Measurements from ENCODE around the gene CSMD2.
A peak's percentile ranks its signal among the peaks of the same experiment; 100 is the strongest.
"Not testable (repeated sequence)": the region's sequence is repeated elsewhere in the genome, so short reads cannot be mapped to it uniquely, and the experiment has no call there.

CSMD2 gene

DNA sequence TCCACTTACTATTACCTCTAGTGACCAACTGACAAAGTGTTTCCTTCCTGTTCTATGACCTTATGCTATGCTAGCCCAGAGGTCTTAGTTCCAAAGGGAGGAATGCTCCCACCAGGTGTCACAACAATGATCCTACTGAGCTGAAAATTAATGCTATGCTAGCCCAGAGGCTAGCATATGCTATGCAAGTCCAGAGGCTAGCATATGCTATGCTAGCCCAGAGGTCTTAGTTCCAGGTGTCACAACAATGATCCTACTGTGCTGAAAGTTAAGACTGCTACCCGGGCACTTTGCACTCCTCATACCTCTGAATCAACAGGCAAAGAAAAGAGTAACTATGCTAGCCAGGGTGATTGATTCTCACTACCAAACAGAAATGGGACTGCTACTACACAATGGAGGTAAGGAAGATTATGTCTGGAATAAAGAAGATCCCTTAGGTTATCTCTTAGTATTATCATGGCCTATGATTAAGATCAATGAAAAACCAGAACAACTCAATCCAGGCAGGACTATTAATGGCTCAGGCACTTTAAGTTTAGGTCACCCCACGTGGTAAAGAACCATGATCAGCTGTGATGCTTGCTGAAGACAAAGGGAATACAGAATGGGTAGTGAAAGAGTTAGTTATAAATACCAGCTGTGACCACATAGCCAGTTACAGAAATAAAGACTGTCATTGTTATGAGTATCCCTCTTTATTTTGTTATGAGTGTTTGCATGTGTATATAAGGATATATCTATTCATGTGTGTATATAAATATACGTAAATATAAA is 114.1 kb downstream of the CSMD2 start:
- DNase-seq: no peak

DNA sequence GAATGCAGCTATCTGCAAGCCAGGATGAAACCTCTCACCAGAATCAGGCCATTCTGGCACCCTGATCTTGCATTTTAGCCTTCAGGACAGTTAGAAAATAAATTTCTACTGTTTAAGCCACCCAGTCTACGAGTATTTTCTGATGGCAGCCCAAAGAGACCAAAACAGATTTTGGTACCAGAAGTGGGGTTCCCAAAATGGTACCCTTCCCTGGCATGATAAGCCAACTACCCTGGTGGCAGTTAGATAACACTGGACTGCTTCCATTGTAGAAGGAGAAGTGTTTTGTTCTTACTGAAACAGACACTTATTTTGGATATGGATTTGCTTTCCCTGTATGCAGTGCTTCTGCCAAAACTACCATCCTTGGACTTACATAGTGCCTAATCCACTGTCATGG is 115.0 kb downstream of the CSMD2 start:
- DNase-seq: no peak

DNA sequence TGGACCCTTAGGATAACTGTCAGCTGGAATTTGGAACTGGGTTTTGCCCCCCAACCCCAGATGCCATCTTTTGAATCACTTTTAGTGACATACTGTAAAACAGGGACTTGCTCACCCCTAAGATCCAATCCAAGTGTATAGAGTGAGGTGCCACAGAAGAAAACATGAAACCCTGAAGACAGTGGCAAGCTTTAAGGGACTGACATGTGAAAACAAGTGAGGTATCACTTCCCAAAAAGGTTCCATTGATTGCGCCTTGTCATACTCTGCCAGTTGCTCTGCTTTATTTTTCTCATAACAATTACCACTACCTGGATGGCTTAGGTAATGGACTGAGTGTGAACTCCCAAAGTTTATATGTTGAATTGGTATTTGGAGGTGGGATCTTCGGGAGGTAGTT is 115.6 kb downstream of the CSMD2 start:
- no peak for DNase-seq

DNA sequence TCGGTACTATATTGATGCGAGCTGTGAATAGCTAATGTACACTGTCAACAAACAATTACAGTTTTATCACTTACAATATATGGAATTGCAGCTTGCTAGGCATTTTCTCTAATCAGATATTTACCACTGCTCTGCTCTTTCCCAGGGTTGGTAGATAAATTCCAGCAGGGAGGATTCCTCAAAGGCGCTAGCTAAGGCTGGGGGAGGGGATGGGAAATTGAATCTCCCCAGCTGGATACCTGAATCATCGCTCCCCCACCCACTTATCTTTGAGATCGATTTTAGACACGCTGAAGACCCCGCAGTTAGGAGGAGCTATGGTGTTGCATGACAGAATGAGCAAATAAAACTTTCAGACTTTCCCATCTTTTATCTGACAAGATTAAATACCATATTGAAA is 127.2 kb downstream of the CSMD2 start:
- DNase-seq: no peak

DNA sequence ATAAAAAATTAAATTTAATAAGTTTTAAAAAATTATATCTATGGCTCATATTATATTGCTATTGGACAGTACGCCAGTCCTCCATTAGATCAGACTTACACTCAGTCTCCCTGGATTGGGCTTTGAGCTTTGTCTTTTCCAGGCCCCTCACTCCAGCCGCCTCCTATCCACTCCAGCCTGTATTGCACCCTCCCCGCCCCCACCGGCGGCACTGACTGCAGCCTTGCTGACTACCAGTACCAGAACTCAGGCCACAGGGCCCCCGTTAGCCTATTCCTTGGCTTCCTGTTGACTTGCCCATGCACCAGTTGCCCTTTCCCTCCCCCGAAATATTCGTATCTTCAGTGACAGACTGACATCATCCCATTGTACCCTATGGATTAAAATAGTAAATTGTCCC is 127.9 kb downstream of the CSMD2 start:
- no peak for DNase-seq

DNA sequence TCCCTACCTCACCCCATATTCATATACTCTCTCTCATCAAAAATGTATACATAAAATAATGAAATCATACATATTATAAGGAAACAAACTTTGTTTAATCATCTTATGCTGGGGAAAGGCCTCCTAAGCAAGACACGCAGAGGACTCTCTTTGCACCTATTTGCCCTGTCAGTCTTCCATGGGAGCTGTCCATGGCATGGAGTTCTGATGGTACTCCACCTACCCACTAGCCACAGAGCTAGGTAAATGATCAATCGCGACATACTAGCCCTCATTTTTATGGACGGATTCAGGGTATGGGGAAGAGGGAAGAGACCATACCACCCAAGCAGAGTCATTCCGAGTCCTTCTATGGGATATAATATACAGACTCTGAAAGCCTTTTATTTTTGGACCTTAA is 131.0 kb downstream of the CSMD2 start:
- DNase-seq: no peak

DNA sequence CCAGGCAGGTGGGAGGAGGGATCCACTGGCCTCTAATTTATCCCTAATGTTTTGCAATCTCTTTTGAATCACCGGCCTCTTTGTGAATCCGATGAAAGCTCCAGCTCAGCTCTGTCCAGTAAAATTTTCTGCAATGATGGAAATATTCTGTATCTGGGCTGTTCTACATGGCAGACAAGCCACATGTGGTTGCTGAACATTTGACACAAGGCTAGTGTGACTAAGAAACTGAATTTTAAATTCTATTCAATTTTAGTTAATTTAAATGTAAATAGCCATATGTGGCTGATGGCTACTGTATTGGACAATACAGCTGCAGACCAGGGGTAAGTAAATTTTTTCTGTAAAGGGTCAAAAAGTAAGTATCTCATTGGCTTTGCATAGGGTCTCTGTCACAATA is 135.1 kb downstream of the CSMD2 start:
- DNase-seq: no peak

DNA sequence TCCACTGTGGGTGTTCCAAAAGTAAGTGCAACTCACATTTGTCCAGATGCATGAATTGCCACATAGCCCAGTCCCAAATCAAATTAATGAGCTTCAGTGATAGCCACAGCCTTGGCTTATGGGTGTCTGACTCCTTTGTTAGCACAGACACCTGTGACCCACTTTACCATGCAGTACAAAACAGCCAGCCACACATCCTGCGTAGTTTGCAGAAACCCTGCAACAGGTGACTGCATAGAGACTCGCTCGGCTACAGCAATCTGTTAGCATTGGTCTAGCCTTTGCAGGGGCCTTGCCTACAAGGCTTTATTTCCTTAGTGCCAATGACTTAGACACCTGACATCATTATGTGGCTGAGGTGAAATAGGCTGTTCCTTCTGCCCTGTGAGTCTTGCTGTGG is 135.5 kb downstream of the CSMD2 start:
- DNase-seq: no peak

DNA sequence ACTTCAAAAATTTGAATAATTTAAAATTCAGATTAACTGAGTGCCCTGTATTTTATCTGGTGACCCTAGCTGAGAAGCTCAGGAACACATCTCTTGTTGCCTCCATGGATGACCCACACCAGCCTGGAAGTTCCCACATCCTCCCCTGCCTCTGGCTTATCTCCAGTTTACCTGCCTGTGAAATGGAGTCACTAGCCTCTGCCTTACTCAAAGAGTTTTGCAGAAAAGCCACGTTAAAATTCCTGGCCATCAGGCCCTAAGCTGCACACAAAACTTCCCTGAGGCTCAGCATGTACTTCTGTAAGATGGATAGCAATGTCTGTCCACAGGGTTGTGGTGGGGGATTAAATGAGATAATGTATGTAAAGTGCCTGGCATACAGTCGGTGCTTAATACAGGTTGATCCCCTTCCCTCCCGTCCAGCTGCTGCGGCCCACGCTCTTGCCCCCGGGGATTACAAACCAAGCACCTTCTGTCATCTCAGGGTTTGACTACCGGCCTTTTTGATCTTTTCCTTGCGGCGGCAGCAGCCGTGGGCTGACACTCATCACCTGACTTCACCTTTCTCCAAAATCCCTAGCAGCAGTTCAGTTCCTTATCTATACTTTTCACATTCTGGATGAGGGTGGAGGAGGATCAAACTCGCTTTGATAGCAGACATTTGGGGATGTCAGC is 136.5 kb downstream of the CSMD2 start:
- DNase-seq: no peak

DNA sequence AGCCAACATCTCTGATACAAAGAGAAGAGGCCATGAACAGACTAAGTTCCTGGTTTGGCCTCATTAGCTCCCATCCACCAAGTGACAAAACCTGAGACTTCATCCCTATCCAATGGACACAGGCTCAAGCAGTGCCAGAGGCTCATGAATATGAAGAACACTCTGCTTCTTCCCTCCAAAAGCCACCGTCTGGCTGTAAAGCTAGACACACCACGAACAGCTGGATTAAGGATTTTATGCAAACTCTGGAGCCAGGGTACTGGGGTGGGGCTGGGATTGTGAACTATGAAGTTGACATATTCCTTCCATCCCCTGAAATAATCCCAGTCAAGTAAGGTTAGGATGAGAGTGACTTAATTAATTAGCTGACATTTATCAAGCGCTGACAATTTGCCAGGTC is 139.4 kb downstream of the CSMD2 start:
- DNase-seq: no peak

DNA sequence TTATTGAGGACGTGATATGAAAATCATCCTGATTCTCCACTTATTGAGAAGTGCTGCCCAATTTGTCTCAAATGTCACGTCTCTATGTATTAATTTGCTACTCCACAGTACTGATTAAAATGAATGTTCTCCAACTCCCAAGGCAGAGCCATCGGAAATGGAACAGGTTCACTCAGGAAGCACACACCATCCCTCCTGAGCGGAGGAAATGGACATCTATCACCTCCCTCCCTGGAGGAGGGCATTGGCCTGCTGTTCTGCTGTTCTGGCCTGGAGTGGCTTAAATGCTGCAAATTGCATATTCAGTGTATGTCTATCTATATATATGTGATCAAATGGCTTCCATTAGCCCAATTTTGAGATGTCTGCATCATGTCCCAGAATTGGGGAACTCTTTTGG is 140.5 kb downstream of the CSMD2 start:
- no peak for DNase-seq

DNA sequence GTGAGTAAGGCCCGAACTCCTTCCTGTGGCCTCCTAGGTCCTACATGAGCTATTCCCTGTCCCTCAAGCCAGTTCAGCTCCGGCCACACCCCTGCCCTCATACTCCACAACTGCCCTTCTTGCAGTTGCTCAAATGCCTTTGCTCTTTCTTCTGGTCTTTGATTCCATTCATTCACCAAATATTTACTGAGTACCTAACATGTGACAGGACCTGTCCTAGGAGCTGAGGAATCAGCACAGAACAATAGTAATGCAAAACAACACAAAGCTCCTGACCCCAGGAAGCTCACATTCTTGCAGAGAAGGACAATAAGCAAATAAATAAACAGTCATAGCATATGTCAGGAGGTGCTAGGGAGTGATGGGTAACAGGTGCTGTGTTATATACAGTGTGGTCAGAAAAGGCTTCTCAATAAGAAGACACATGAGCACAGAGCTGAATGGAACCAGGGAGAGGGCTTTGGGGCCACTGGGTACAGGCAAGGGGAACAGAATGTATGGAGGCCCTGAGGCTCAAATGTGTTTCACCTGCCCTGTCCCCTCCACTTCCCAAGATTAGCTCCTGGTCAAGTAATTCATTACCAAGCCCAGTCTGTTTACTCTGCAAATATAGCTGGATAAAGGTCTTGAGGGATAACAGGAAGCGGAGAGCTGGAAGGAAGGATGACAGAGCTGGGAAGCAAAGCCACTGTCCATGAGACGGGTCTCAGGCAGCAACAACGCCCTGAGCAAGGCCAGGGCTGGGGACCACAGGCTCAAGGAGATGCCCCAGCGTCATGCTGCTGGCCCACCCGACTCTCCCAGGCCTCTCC is 145.1 kb downstream of the CSMD2 start:
- DNase-seq: no peak

DNA sequence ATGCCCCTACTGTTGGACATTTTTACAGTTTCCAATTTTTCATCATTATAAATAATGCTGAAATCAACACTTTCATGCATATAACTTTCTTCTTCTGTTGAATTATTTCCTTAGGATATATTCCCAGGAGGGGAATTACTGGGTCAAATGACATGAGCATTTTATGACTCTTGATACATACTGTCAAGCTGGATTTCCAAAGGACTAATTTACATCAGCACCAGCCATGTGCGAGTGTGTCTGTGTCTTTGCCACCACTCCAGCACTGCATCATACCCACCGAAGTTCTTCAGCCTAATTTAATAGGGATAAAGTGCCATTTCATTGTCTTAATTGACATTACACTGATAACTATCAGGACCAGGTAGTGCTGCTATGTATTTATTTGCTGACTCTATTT is 146.7 kb downstream of the CSMD2 start:
- DNase-seq: no peak

DNA sequence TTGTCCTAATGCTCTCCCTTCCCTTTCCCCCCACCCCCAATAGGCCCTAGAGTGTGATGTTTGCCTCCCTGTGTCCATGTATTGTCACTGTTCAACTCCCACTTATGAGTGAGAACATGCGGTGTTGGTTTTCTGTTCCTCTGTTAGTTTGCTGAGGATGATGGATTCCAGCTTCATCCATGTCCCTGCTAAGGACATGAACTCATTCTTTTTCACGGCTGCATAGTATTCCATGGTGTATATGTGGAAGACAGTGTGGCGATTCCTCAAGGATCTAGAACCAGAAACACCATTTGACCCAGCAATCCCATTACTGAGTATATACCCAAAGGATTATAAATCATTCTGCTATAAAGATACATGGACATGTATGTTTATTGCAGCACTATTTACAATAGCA is 148.7 kb downstream of the CSMD2 start:
- not testable (repeated sequence) for DNase-seq

DNA sequence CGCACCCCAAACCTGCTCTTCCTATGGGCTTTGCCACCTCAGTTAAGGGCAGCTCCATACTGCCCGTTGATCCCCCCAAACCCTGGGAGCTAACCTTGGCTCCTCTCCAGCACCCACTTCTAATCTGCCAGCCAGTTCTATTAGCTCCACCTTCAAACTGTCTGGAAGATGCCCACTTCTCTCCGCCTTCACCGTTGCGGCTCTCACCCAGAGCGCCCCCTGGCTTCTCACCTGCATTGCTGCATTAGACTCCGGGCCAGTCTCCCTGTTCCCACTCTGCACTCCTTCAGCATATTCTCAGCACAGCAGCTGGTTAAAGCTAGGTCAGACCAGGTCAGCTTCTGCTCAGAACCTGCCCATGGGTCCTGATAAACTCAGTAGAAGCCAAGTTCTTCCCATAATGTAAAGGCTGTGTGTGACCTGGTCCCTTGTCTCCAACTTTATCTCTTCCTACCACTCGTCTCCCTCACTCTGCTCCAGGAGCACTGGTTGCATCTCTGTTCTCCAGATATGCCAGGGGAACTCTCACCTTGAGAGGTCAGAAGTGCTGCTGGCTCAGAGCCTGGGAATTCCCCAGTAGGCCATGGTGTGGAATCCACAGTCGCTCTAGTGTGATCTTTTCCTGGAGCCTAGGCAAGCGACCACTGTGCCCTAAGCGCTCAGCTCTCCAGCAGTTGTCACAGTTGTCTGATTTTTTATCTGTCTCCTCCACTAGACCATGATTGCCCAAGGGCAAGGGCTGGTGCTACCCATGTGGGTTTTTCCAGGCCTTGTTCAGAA is 150.9 kb downstream of the CSMD2 start:
- peak; percentile 3 for DNase-seq

DNA sequence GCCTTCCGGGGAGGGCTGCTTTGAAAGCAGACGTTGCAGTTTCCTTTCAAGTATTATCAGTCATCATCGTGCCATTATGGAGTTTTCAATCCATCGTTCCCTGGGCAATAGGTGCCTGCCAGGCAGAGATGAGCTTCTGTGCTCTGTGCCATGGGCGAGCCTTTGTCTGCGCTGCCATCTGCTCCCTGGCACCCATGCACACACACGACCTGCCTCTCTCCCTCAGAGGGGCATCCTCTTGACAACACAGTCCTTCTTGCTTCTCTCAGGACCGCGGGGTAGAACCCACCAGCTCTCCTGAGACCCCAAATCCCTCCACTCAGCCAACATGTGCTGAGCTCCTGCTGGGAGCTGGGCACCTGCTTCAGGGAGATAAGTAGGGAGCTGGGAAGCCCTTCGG is 151.9 kb downstream of the CSMD2 start:
- DNase-seq: no peak

DNA sequence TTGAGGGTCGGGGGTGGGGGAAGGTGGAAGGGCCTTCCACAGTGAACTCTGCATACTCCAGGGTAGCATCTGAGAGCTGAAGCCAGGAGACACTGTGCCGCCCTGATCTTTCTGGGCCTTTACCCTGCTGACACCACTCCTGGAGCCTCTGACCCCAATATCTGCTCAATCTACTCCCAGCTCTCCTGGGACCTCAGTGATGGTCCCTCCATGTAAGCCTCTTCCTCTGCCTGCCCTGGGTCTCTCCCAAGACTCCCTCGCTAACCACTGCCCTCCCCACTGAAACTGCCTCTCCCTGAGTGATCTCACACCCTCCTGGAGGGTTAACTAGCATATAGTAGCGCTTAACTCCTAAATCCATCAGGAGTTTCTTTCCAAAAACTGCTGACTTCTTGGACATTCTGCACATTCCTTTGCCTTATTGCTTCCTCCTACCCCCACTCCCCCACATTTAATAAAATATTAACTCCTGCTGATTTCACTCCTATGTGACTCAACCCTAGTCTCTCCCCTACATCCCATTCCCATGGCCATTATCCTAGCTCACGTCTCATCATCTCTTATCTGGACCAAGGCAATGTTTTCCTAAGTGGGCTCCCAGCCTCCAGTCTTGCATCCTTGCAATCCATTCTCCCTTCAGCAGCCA is 155.6 kb downstream of the CSMD2 start:
- DNase-seq: no peak

DNA sequence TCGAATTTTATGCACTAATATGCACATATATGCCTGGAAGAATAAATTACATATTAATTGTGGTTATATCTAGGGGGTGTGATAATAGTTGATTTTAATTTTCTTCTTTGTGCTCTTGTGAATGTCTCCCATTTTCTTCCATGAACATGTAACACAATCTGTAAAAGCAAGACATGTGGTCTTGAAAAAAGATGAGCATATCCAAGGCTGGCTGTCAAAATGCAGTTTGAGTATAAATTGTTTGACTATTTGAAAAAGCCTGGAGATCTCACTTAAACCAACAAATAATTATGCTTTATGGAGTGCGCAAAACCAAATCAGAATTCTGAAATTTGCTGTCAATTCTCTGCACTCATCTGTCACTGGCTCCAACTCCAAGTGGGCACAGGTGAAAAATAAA is 157.3 kb downstream of the CSMD2 start:
- no peak for DNase-seq

DNA sequence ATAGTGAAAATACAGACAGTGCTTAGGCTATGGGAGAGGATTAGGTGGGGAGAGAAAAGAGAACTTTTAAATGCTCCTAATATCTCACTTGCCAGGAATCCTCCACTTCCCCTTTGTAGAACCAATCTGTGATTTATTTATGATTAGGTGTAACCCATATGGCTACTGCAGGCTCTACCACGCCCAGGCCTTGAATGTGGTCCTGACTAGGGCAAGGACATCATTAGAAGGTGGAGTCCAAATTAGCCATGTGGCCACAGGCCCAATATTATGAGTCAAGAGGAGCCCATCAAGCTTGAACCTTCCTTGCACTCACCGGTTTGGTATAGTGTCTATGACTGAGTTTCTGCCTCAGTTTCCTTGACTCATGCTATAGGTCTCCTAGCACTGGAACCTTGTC is 159.7 kb downstream of the CSMD2 start:
- no peak for DNase-seq

DNA sequence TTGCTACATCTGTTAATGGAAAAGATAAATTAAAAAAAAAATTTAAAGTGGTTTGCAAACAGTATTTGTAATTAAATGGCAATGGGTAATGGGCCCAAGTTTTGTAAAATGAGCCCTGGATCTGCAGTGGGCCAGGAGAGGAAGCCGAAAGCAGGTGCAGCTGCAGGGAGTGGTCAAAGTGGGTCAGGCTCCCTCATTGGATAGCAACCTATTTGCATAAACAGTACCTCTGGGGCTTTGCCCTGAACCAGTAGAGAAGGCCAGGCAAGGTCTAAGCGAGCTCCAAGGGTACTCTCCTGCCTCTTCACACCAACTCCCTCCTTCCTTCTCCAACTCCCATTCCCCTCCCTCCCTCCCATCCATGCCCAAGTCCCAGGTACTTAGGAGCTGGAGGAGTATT is 162.2 kb downstream of the CSMD2 start:
- no peak for DNase-seq

DNA sequence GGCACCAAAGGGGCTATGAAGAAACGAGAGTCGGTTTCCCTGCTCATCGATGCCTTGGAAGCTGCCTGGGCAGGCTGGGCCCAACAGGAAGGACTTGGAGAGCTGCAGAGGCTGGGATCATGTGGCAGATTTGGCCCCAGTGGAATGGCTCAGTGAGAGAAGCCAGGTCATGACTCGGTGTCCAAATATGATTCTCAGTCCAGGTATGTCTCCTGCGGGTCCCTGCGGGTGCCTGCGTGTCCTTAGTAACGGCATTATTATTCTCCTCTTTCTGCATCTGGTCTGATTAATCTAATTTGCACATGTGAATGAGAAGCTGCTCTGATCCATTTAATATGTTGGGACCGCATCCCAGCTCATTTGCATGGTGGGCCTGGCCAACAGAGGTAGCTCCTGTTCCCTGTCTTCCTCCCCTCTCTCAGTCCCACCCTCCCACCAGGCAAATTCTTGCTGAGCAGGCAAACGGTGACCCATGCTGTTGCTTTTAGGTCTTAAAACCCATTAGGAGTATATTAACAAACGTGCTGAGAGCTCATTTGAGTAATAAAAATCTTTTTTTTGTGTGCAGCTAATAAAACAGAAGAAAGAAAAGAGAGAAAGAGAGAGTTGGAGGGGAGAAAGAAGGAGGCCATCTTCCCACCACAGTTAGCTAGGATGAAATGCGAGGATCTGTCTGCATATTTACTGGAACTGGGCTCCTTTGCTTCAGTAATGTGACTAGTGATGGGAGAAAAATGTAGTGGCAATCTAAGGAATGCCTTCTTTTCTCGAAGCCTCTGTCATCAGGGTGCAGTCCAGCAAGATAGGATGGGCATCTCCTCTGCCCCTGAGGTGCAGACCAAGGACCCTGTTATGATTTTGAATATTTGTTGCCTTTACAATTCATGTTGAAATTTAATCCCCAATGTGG is 167.6 kb downstream of the CSMD2 start:
- no peak for DNase-seq

DNA sequence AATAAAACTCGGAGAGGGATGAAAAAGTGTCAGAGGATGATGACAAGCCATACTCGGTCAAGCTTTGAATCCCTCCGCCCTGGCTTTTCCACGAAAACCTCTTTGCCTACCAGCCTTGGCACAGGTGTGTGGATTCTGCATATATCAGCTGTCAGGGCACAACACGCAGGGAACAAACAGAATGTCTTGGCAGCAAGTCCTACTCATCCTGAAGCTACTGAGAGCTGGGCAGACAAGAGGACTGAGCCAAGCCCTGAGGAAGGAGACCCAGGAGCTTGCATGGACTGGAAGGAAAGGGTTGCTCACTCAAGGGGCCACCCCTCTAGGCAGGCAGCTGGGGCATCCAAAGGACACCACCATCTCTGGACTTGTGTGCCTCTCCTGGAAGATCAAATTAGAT is 168.7 kb downstream of the CSMD2 start:
- no peak for DNase-seq

Measured in OCI-M1 (cell line).